ENCODE results near the gene RASSF6.
"Not testable (repeated sequence)": the region's sequence is repeated elsewhere in the genome, so short reads cannot be mapped to it uniquely, and the experiment has no call there.

Gene RASSF6

GRCh38 chr4:73588613-73589012, 31.6 kb downstream of the RASSF6 start:
- in situ Hi-C loops (cut with HindIII; ENCODE audit: low pct_unique_long_range_greater_than_20kb, low sequenced_read_pairs): no loop called here
- no peak for DNase-seq (ENCODE audit: low read depth in 1 of 2, low spot score in 1 of 2)
- no peak for TF ChIP-seq JUND (IDR thresholded peaks at IDR 0.05; ENCODE audit: low read depth)

GRCh38 chr4:73586666-73587065, 33.6 kb downstream of the RASSF6 start:
- no peak for DNase-seq (ENCODE audit: low read depth in 1 of 2, low spot score in 1 of 2)
- TF ChIP-seq JUND (IDR thresholded peaks at IDR 0.05; ENCODE audit: low read depth): no peak
- in situ Hi-C loops (cut with HindIII; ENCODE audit: low pct_unique_long_range_greater_than_20kb, low sequenced_read_pairs): no loop called here

- no peak for TF ChIP-seq JUND (IDR thresholded peaks at IDR 0.05; ENCODE audit: low read depth)
- no peak for DNase-seq (ENCODE audit: low read depth in 1 of 2, low spot score in 1 of 2)
- in situ Hi-C loops (cut with HindIII; ENCODE audit: low pct_unique_long_range_greater_than_20kb, low sequenced_read_pairs): no loop called here
Observed at GRCh38 chr4:73586040-73586439, 34.2 kb downstream of the RASSF6 start.

- in situ Hi-C loops (cut with HindIII; ENCODE audit: low pct_unique_long_range_greater_than_20kb, low sequenced_read_pairs): no loop called here
- DNase-seq (ENCODE audit: low read depth in 1 of 2, low spot score in 1 of 2): no peak
- TF ChIP-seq JUND (IDR thresholded peaks at IDR 0.05; ENCODE audit: low read depth): no peak
Observed at GRCh38 chr4:73585345-73585744, 34.9 kb downstream of the RASSF6 start.

GRCh38 chr4:73583666-73584065, 36.6 kb downstream of the RASSF6 start:
- peak; percentile 21 to 75 for DNase-seq (ENCODE audit: low read depth in 1 of 2, low spot score in 1 of 2)
- in situ Hi-C loops (cut with HindIII; ENCODE audit: low pct_unique_long_range_greater_than_20kb, low sequenced_read_pairs): no loop called here

GRCh38 chr4:73577371-73577770, 42.9 kb downstream of the RASSF6 start:
- no peak for TF ChIP-seq JUND (IDR thresholded peaks at IDR 0.05; ENCODE audit: low read depth)
- no peak for DNase-seq (ENCODE audit: low read depth in 1 of 2, low spot score in 1 of 2)
- in situ Hi-C loops (cut with HindIII; ENCODE audit: low pct_unique_long_range_greater_than_20kb, low sequenced_read_pairs): no loop called here

More at GRCh38 chr4:73583666-73584065, 36.6 kb downstream of the RASSF6 start:
- no peak for TF ChIP-seq JUND (IDR thresholded peaks at IDR 0.05; ENCODE audit: low read depth)

GRCh38 chr4:73576381-73576780, 43.9 kb downstream of the RASSF6 start:
- DNase-seq (ENCODE audit: low read depth in 1 of 2, low spot score in 1 of 2): no peak
- TF ChIP-seq JUND (IDR thresholded peaks at IDR 0.05; ENCODE audit: low read depth): no peak
- in situ Hi-C loops (cut with HindIII; ENCODE audit: low pct_unique_long_range_greater_than_20kb, low sequenced_read_pairs): no loop called here

GRCh38 chr4:73575660-73576059, 44.6 kb downstream of the RASSF6 start:
- no peak for DNase-seq (ENCODE audit: low read depth in 1 of 2, low spot score in 1 of 2)
- no peak for TF ChIP-seq JUND (IDR thresholded peaks at IDR 0.05; ENCODE audit: low read depth)
- in situ Hi-C loops (cut with HindIII; ENCODE audit: low pct_unique_long_range_greater_than_20kb, low sequenced_read_pairs): no loop called here

GRCh38 chr4:73573794-73574528, 46.3 kb downstream of the RASSF6 start:
- peak; percentile 2 to 78 for DNase-seq (ENCODE audit: low read depth in 1 of 2, low spot score in 1 of 2)
- TF ChIP-seq JUND (IDR thresholded peaks at IDR 0.05; ENCODE audit: low read depth): no peak
- in situ Hi-C loops (cut with HindIII; ENCODE audit: low pct_unique_long_range_greater_than_20kb, low sequenced_read_pairs): no loop called here

GRCh38 chr4:73550865-73551264, 69.4 kb downstream of the RASSF6 start:
- in situ Hi-C loops (cut with HindIII; ENCODE audit: low pct_unique_long_range_greater_than_20kb, low sequenced_read_pairs); DNase-seq (ENCODE audit: low read depth in 1 of 2, low spot score in 1 of 2): not testable (repeated sequence)

- DNase-seq (ENCODE audit: low read depth in 1 of 2, low spot score in 1 of 2): no peak
- in situ Hi-C loops (cut with HindIII; ENCODE audit: low pct_unique_long_range_greater_than_20kb, low sequenced_read_pairs): no loop called here
- no peak for TF ChIP-seq JUND (IDR thresholded peaks at IDR 0.05; ENCODE audit: low read depth)
Observed at GRCh38 chr4:73544620-73545019, 75.6 kb downstream of the RASSF6 start.

- no peak for TF ChIP-seq JUND (IDR thresholded peaks at IDR 0.05; ENCODE audit: low read depth)
- in situ Hi-C loops (cut with HindIII; ENCODE audit: low pct_unique_long_range_greater_than_20kb, low sequenced_read_pairs): no loop called here
- no peak for DNase-seq (ENCODE audit: low read depth in 1 of 2, low spot score in 1 of 2)
Observed at GRCh38 chr4:73541251-73541650, 79.0 kb downstream of the RASSF6 start.

GRCh38 chr4:73540826-73541225, 79.4 kb downstream of the RASSF6 start:
- in situ Hi-C loops (cut with HindIII; ENCODE audit: low pct_unique_long_range_greater_than_20kb, low sequenced_read_pairs): no loop called here

GRCh38 chr4:73539386-73539785, 80.8 kb downstream of the RASSF6 start:
- no peak for TF ChIP-seq JUND (IDR thresholded peaks at IDR 0.05; ENCODE audit: low read depth)
- in situ Hi-C loops (cut with HindIII; ENCODE audit: low pct_unique_long_range_greater_than_20kb, low sequenced_read_pairs): no loop called here
- DNase-seq (ENCODE audit: low read depth in 1 of 2, low spot score in 1 of 2): no peak

More at GRCh38 chr4:73540826-73541225, 79.4 kb downstream of the RASSF6 start:
- no peak for DNase-seq (ENCODE audit: low read depth in 1 of 2, low spot score in 1 of 2)
- TF ChIP-seq JUND (IDR thresholded peaks at IDR 0.05; ENCODE audit: low read depth): no peak
